Measurements from ENCODE around the gene TMEM250.

TMEM250 gene

GRCh38 chr9:136148766-136149165 lies 30.1 kb upstream of the TMEM250 start:
- TF ChIP-seq HDGF (IDR thresholded peaks at IDR 0.05; ENCODE audit: borderline replicate concordance) (no peak), FOXM1 (IDR thresholded peaks at IDR 0.05; ENCODE audit: borderline replicate concordance) (no peak), ZNF384 (IDR thresholded peaks at IDR 0.05) (no peak), SUZ12 (IDR thresholded peaks at IDR 0.05) (no peak), TARDBP (IDR thresholded peaks at IDR 0.05) (no peak), BHLHE40 (IDR thresholded peaks at IDR 0.05; ENCODE audit: borderline replicate concordance) (no peak), ARNT (IDR thresholded peaks at IDR 0.05) (no peak), LEF1 (IDR thresholded peaks at IDR 0.05; ENCODE audit: borderline replicate concordance) (no peak)
- CTCF ChIA-PET: no interaction called here
- POLR2A ChIA-PET: no interaction called here
- DNase-seq (ENCODE audit: extremely low spot score): no peak

GRCh38 chr9:136147890-136148714 lies 29.4 kb upstream of the TMEM250 start:
- no peak for DNase-seq (ENCODE audit: extremely low spot score)
- TF ChIP-seq HDGF (IDR thresholded peaks at IDR 0.05; ENCODE audit: borderline replicate concordance) (no peak), FOXA1 (IDR thresholded peaks at IDR 0.05) (no peak), ELF4 (IDR thresholded peaks at IDR 0.05) (no peak), LEF1 (IDR thresholded peaks at IDR 0.05; ENCODE audit: borderline replicate concordance) (no peak), BHLHE40 (IDR thresholded peaks at IDR 0.05; ENCODE audit: borderline replicate concordance) (no peak), TARDBP (IDR thresholded peaks at IDR 0.05) (no peak), FOXM1 (IDR thresholded peaks at IDR 0.05; ENCODE audit: borderline replicate concordance) (no peak), CTBP1 (IDR thresholded peaks at IDR 0.05; ENCODE audit: borderline replicate concordance) (no peak), SP1 (IDR thresholded peaks at IDR 0.05) (no peak)
- TF ChIP-seq, protein P1, sequence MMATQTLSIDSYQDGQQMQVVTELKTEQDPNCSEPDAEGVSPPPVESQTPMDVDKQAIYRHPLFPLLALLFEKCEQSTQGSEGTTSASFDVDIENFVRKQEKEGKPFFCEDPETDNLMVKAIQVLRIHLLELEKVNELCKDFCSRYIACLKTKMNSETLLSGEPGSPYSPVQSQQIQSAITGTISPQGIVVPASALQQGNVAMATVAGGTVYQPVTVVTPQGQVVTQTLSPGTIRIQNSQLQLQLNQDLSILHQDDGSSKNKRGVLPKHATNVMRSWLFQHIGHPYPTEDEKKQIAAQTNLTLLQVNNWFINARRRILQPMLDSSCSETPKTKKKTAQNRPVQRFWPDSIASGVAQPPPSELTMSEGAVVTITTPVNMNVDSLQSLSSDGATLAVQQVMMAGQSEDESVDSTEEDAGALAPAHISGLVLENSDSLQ (IDR thresholded peaks at IDR 0.05): no peak
- ChIA-PET CTCF (no interaction called here), POLR2A (no interaction called here)

DNA sequence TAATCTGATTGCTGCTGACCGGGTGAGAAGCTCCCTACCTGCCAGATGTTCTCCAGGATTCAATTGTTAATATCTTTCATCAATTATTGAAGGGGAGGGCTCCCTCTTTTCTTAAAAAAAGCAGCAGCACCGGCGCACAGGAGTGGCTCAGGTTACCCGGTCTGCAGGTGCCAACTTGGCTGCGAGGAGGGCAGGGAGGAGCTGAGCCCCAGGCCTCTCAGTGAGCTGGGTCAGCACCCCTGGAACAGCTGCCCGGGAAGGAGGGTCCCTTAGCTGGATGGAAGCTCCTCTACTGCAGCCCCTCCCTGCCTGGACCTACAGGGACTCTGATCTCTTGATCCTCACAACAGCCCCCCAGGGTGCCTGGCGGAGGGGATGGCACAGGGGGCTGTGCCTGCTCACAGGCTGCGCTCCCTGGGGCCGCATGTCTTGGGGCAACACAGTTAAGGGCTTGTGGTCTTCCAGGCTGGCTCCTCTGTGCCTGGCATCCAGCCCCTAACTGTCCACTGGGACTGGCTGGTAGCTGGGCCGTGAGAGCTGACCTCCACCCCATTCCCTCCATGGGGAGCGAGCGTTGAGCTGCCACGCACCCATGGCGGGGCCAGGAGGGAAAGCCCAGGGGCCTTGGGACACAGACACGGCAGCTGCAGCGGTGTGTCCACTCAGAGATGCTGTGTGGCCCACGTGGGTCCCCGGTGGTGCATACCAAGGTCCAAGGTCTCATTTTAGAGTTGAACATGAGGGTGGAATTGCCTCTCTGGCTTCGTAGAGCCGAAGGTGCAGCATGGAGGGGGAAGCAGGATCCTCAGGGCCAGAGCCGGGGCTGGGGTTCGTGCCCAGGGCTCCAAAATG lies 28.6 kb upstream of the TMEM250 start:
- DNase-seq (ENCODE audit: extremely low spot score): no peak
- CTCF ChIA-PET: no interaction called here
- POLR2A ChIA-PET: no interaction called here
- TF ChIP-seq L3MBTL2 (conservative IDR thresholded peaks at IDR 0.05) (no peak), FOXK2 (IDR thresholded peaks at IDR 0.05) (no peak), ELF4 (IDR thresholded peaks at IDR 0.05) (no peak), NFRKB (IDR thresholded peaks at IDR 0.05) (no peak), HDGF (IDR thresholded peaks at IDR 0.05; ENCODE audit: borderline replicate concordance) (no peak), FOXA1 (IDR thresholded peaks at IDR 0.05) (no peak), LEF1 (IDR thresholded peaks at IDR 0.05; ENCODE audit: borderline replicate concordance) (no peak), SUZ12 (IDR thresholded peaks at IDR 0.05) (no peak), TARDBP (IDR thresholded peaks at IDR 0.05) (no peak), BHLHE40 (IDR thresholded peaks at IDR 0.05; ENCODE audit: borderline replicate concordance) (no peak), CTBP1 (IDR thresholded peaks at IDR 0.05; ENCODE audit: borderline replicate concordance) (no peak), SP1 (IDR thresholded peaks at IDR 0.05) (no peak)
- TF ChIP-seq, protein P1 (IDR thresholded peaks at IDR 0.05): no peak

- CTCF ChIA-PET: no interaction called here
- POLR2A ChIA-PET: no interaction called here
Observed at GRCh38 chr9:136146126-136147037, 27.7 kb upstream of the TMEM250 start.

DNA sequence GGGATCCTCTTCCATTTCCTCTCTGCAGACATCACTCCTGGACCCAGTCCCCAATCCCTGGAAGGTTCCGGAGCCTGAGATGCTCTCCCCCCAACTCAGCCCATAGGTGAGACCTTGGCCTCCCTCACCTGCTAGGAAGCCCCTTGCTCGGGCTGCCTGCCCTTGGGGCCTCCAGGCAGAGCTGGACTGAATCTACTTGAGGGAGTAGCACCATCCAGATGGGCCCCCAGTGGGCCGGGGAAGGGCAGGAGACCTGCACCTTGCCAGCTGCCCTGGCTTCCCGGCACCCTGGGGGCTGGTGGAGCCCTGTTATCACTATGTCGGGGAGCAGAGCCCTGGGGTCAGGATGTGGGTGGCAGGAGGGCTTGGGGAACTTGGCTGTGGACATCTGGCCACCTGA lies 26.9 kb upstream of the TMEM250 start:
- TF ChIP-seq FOXM1 (IDR thresholded peaks at IDR 0.05; ENCODE audit: borderline replicate concordance) (no peak), ELF4 (IDR thresholded peaks at IDR 0.05) (no peak), BHLHE40 (IDR thresholded peaks at IDR 0.05; ENCODE audit: borderline replicate concordance) (no peak), ZNF384 (IDR thresholded peaks at IDR 0.05) (no peak), ARNT (IDR thresholded peaks at IDR 0.05) (no peak)
- no peak for DNase-seq (ENCODE audit: extremely low spot score)
- CTCF ChIA-PET: no interaction called here
- POLR2A ChIA-PET: no interaction called here

More at GRCh38 chr9:136146126-136147037, 27.7 kb upstream of the TMEM250 start:
- TF ChIP-seq TARDBP (IDR thresholded peaks at IDR 0.05) (no peak), FOXM1 (IDR thresholded peaks at IDR 0.05; ENCODE audit: borderline replicate concordance) (no peak), ARNT (IDR thresholded peaks at IDR 0.05) (no peak), SP1 (IDR thresholded peaks at IDR 0.05) (no peak), FOXK2 (IDR thresholded peaks at IDR 0.05) (no peak), LEF1 (IDR thresholded peaks at IDR 0.05; ENCODE audit: borderline replicate concordance) (no peak), ZNF384 (IDR thresholded peaks at IDR 0.05) (no peak), CTBP1 (IDR thresholded peaks at IDR 0.05; ENCODE audit: borderline replicate concordance) (no peak), BHLHE40 (IDR thresholded peaks at IDR 0.05; ENCODE audit: borderline replicate concordance) (no peak), HDGF (IDR thresholded peaks at IDR 0.05; ENCODE audit: borderline replicate concordance) (no peak), L3MBTL2 (conservative IDR thresholded peaks at IDR 0.05) (no peak)
- DNase-seq (ENCODE audit: extremely low spot score): no peak

DNA sequence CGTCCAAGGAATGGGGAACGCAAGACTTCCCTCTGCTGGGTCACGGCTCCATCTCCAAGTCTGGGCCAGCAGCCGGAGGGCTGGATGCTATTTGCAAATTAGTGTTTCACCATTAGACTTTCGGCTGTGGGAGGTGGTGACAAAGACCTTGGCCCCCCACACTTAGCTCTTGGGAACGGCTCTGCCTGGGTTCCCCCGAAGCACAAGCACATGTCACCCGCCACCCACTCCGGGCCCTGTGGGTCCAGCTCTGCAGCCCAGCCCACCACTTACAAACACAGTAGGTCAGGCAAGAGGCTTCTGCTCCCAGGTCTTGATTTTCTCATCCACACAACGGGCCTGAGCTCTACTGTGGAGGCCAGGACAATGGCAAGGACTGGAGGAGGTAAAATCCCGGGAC lies 25.8 kb upstream of the TMEM250 start:
- POLR2A ChIA-PET: no interaction called here
- CTCF ChIA-PET: no interaction called here
- TF ChIP-seq CTBP1 (IDR thresholded peaks at IDR 0.05; ENCODE audit: borderline replicate concordance): no peak
- TF ChIP-seq SP1 (IDR thresholded peaks at IDR 0.05): no peak
- TF ChIP-seq ELF4 (IDR thresholded peaks at IDR 0.05): no peak
- no peak for TF ChIP-seq FOXM1 (IDR thresholded peaks at IDR 0.05; ENCODE audit: borderline replicate concordance)
- TF ChIP-seq, protein P1 (IDR thresholded peaks at IDR 0.05): no peak
- no peak for TF ChIP-seq BHLHE40 (IDR thresholded peaks at IDR 0.05; ENCODE audit: borderline replicate concordance)
- TF ChIP-seq L3MBTL2 (conservative IDR thresholded peaks at IDR 0.05): no peak
- no peak for TF ChIP-seq SUZ12 (IDR thresholded peaks at IDR 0.05)
- TF ChIP-seq ZNF384 (IDR thresholded peaks at IDR 0.05): no peak
- TF ChIP-seq TARDBP (IDR thresholded peaks at IDR 0.05): no peak
- no peak for TF ChIP-seq HDGF (IDR thresholded peaks at IDR 0.05; ENCODE audit: borderline replicate concordance)
- TF ChIP-seq FOXA1 (IDR thresholded peaks at IDR 0.05): no peak
- TF ChIP-seq LEF1 (IDR thresholded peaks at IDR 0.05; ENCODE audit: borderline replicate concordance): no peak
- no peak for TF ChIP-seq FOXK2 (IDR thresholded peaks at IDR 0.05)
- no peak for DNase-seq (ENCODE audit: extremely low spot score)

Data from HEK293T (cell line).